BLaER1 treated with 17β-estradiol and CSF1 and Interleukin-3, amounts not matched to agents 10 nM and 100 nM (cell line): ENCODE measurements around the gene LIMK1.
"Not testable (repeated sequence)": the region's sequence is repeated elsewhere in the genome, so short reads cannot be mapped to it uniquely, and the experiment has no call there.

Experiments
- H3K27ac ChIP-seq, 11 experiments: shearing (Covaris generic); formaldehyde crosslinking; 2 replicates each; pipeline ENCODE4 v1.8.1; 2022
- H3K27me3 ChIP-seq, 11 experiments: shearing (Covaris generic); formaldehyde crosslinking; 2 replicates each; pipeline ENCODE4 v1.8.1; 2022
- H3K36me3 ChIP-seq, 11 experiments: shearing (Covaris generic); formaldehyde crosslinking; 2 replicates each; pipeline ENCODE4 v1.8.1; 2022
- H3K4me1 ChIP-seq, 10 experiments: shearing (Covaris generic); formaldehyde crosslinking; 2 replicates each; pipeline ENCODE4 v1.8.1; 2022
- H3K4me2 ChIP-seq, 11 experiments: shearing (Covaris generic); formaldehyde crosslinking; 2 replicates each; pipeline ENCODE4 v1.8.1; 2022
- H3K4me3 ChIP-seq, 10 experiments: shearing (Covaris generic); formaldehyde crosslinking; 2 replicates each; pipeline ENCODE4 v1.8.1; 2022
- H3K9ac ChIP-seq, 11 experiments: shearing (Covaris generic); formaldehyde crosslinking; 2 replicates each; pipeline ENCODE4 v1.8.1; 2022
- H3K9me3 ChIP-seq, 11 experiments: shearing (Covaris generic); formaldehyde crosslinking; replicated peaks in 1 of 11; 2 replicates each; pipeline ENCODE4 v1.8.1; 2022
- H4K20me1 ChIP-seq, 11 experiments: shearing (Covaris generic); formaldehyde crosslinking; 2 replicates each; pipeline ENCODE4 v1.8.1; 2022
- Cebpa-rat ChIP-seq, 11 experiments: shearing (Covaris generic); IDR thresholded peaks; 2 replicates each; pipeline ENCODE4 v1.8.1; 2022

LIMK1 gene

DNA sequence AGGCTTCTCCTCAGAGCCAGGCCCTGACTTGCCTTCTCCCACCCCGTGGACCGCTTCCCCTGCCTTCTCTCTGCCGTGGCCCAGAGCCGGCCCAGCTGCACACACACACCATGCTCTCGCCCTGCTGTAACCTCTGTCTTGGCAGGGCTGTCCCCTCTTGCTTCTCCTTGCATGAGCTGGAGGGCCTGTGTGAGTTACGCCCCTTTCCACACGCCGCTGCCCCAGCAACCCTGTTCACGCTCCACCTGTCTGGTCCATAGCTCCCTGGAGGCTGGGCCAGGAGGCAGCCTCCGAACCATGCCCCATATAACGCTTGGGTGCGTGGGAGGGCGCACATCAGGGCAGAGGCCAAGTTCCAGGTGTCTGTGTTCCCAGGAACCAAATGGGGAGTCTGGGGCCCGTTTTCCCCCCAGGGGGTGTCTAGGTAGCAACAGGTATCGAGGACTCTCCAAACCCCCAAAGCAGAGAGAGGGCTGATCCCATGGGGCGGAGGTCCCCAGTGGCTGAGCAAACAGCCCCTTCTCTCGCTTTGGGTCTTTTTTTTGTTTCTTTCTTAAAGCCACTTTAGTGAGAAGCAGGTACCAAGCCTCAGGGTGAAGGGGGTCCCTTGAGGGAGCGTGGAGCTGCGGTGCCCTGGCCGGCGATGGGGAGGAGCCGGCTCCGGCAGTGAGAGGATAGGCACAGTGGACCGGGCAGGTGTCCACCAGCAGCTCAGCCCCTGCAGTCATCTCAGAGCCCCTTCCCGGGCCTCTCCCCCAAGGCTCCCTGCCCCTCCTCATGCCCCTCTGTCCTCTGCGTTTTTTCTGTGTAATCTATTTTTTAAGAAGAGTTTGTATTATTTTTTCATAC lies 38.0 kb downstream of the LIMK1 start:
- Histone ChIP-seq H3K9ac (peak overlapping the region in 4 of 11 experiments; percentile 48 to 61 (median 58); a peak in 8 of 22 replicates), H4K20me1 (peaks cover 0 to 28% (median 19%) of the 10 kb centered on the region in 11 experiments; a peak in 16 of 22 replicates)

GRCh38 chr7:74123892-74124291 lies 40.3 kb downstream of the LIMK1 start:
- H3K27me3 ChIP-seq, H3K4me3 ChIP-seq, H3K9ac ChIP-seq, H3K4me2 ChIP-seq, H3K27ac ChIP-seq, H3K9me3 ChIP-seq: not testable (repeated sequence)
- Histone ChIP-seq H4K20me1 (peaks cover 0 to 28% (median 19%) of the 10 kb centered on the region in 11 experiments; a peak in 16 of 22 replicates), H3K4me1 (peaks cover 0 to 42% (median 28%) of the 10 kb centered on the region in 10 experiments; a peak in 14 of 20 replicates), H3K36me3 (peaks cover 20 to 40% (median 36%) of the 10 kb centered on the region in 11 experiments)

More for the DNA sequence above, 38.0 kb downstream of the LIMK1 start:
- Histone ChIP-seq H3K27ac (peak overlapping the region in 4 of 11 experiments; percentile 32 to 57 (median 49); a peak in 7 of 22 replicates), H3K27me3 (no peaks in the 10 kb centered on the region), H3K4me2 (peak overlapping the region in 8 of 11 experiments; percentile 6 to 84 (median 72); a peak in 15 of 22 replicates), H3K4me1 (peaks cover 0 to 41% (median 23%) of the 10 kb centered on the region in 10 experiments; a peak in 16 of 20 replicates), H3K4me3 (no peak overlapping the region; a peak in 1 of 20 replicates), H3K9me3 (no peaks in the 10 kb centered on the region), H3K36me3 (peaks cover 40 to 63% (median 49%) of the 10 kb centered on the region in 11 experiments)
- TF ChIP-seq Cebpa-rat (IDR thresholded peaks at IDR 0.05) = no peak

- H3K27ac ChIP-seq = no peak overlapping the region
- H3K9me3 ChIP-seq = no peaks in the 10 kb centered on the region
- peaks cover 0 to 15% (median 12%) of the 10 kb centered on the region in 11 experiments; a peak in 16 of 22 replicates for H3K36me3 ChIP-seq
- no peaks in the 10 kb centered on the region for H3K27me3 ChIP-seq
- no peak overlapping the region for H3K4me3 ChIP-seq
- peaks cover 0 to 14% (median 6%) of the 10 kb centered on the region in 11 experiments; a peak in 12 of 22 replicates for H4K20me1 ChIP-seq
- H3K9ac ChIP-seq = no peak overlapping the region
- H3K4me1 ChIP-seq = peaks cover 6 to 23% (median 14%) of the 10 kb centered on the region in 10 experiments; a peak in 17 of 20 replicates
- no peak for TF ChIP-seq Cebpa-rat (IDR thresholded peaks at IDR 0.05)
- no peak overlapping the region for H3K4me2 ChIP-seq
Observed at GRCh38 chr7:74126220-74126880, 42.7 kb downstream of the LIMK1 start.

GRCh38 chr7:74129887-74130286 lies 46.3 kb downstream of the LIMK1 start:
- TF ChIP-seq Cebpa-rat (IDR thresholded peaks at IDR 0.05) = no peak
- no peak overlapping the region for H3K27ac ChIP-seq

GRCh38 chr7:74130518-74130917 lies 46.9 kb downstream of the LIMK1 start:
- no peak overlapping the region for H3K27ac ChIP-seq
- H3K4me3 ChIP-seq = no peak overlapping the region
- H3K4me1 ChIP-seq = peaks cover 5 to 25% (median 13%) of the 10 kb centered on the region in 10 experiments; a peak in 17 of 20 replicates
- TF ChIP-seq Cebpa-rat (IDR thresholded peaks at IDR 0.05) = no peak
- no peaks in the 10 kb centered on the region for H3K36me3 ChIP-seq
- H3K27me3 ChIP-seq = no peaks in the 10 kb centered on the region
- H3K9ac ChIP-seq = no peak overlapping the region
- H3K4me2 ChIP-seq = no peak overlapping the region
- H4K20me1 ChIP-seq = no peaks in the 10 kb centered on the region
- no peaks in the 10 kb centered on the region for H3K9me3 ChIP-seq

More at GRCh38 chr7:74129887-74130286, 46.3 kb downstream of the LIMK1 start:
- Histone ChIP-seq H3K4me3 (no peak overlapping the region), H3K4me2 (no peak overlapping the region; a peak in 1 of 22 replicates), H4K20me1 (no peaks in the 10 kb centered on the region), H3K4me1 (peaks cover 5 to 23% (median 12%) of the 10 kb centered on the region in 10 experiments; a peak in 17 of 20 replicates), H3K36me3 (no peaks in the 10 kb centered on the region), H3K9me3 (no peaks in the 10 kb centered on the region), H3K27me3 (no peaks in the 10 kb centered on the region), H3K9ac (no peak overlapping the region)

DNA sequence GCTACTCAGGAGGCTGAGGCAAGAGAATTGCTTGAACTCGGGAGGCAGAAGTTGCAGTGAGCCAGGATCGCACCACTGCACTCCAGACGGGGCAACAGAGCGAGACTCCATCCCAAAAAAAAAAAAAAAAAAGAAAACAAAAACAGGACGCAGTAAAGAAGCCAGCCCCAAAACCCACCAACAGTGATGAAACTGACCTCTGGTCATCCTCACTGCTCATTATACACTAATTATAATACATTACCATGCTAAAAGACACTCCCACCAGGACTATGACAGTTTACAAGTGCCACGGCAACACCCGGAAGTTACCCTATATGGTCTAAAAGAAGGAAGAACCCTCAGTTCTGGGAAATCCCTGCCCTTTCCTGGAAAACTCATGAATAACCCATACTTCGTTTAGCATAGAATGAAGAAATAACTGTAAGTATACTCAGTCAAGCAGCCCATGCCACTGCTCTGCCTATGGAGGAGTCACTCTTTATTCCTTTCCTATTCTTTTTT lies 50.6 kb downstream of the LIMK1 start:
- H4K20me1 ChIP-seq = no peaks in the 10 kb centered on the region
- H3K9ac ChIP-seq = no peak overlapping the region
- no peak for TF ChIP-seq Cebpa-rat (IDR thresholded peaks at IDR 0.05)
- no peak overlapping the region for H3K4me3 ChIP-seq
- H3K4me2 ChIP-seq = peak overlapping the region in 5 of 11 experiments; percentile 6 to 65 (median 52); a peak in 6 of 22 replicates
- peaks cover 0 to 20% (median 9%) of the 10 kb centered on the region in 10 experiments; a peak in 9 of 20 replicates for H3K4me1 ChIP-seq
- no peaks in the 10 kb centered on the region for H3K9me3 ChIP-seq
- H3K27ac ChIP-seq = no peak overlapping the region; a peak in 2 of 22 replicates
- no peaks in the 10 kb centered on the region for H3K36me3 ChIP-seq
- H3K27me3 ChIP-seq = no peaks in the 10 kb centered on the region

GRCh38 chr7:74138334-74138867 lies 54.8 kb downstream of the LIMK1 start:
- H3K9ac ChIP-seq = no peak overlapping the region
- no peak overlapping the region for H3K4me3 ChIP-seq
- H3K4me1 ChIP-seq = peaks cover 9 to 30% (median 14%) of the 10 kb centered on the region in 10 experiments
- no peaks in the 10 kb centered on the region for H3K9me3 ChIP-seq
- no peaks in the 10 kb centered on the region for H3K36me3 ChIP-seq
- H3K27ac ChIP-seq = no peak overlapping the region
- TF ChIP-seq Cebpa-rat (IDR thresholded peaks at IDR 0.05) = no peak
- H3K27me3 ChIP-seq = no peaks in the 10 kb centered on the region
- no peaks in the 10 kb centered on the region for H4K20me1 ChIP-seq
- H3K4me2 ChIP-seq = no peak overlapping the region

- H3K9ac ChIP-seq = no peak overlapping the region
- no peak overlapping the region for H3K4me3 ChIP-seq
- H4K20me1 ChIP-seq = no peaks in the 10 kb centered on the region
- H3K4me1 ChIP-seq = peaks cover 9 to 24% (median 16%) of the 10 kb centered on the region in 10 experiments
- no peak overlapping the region for H3K4me2 ChIP-seq
- no peaks in the 10 kb centered on the region for H3K27me3 ChIP-seq
- no peak for TF ChIP-seq Cebpa-rat (IDR thresholded peaks at IDR 0.05)
- peaks cover under 1 to 5% (median 3%) of the 10 kb centered on the region in 11 experiments for H3K9me3 ChIP-seq
- no peak overlapping the region for H3K27ac ChIP-seq
- no peaks in the 10 kb centered on the region for H3K36me3 ChIP-seq
Observed at GRCh38 chr7:74138945-74139843, 55.6 kb downstream of the LIMK1 start.
